LNCAP (cell line): ENCODE measurements around the gene PPFIA3.

ENCODE experiments used
- TF ChIP-seq, protein P1 (sequence below): fragments of 450-650 bp; IDR thresholded peaks from 2 replicates; pipeline ENCODE4 v1.5.1; 2017; ENCODE audit warnings: mild to moderate bottlenecking

Gene PPFIA3

DNA sequence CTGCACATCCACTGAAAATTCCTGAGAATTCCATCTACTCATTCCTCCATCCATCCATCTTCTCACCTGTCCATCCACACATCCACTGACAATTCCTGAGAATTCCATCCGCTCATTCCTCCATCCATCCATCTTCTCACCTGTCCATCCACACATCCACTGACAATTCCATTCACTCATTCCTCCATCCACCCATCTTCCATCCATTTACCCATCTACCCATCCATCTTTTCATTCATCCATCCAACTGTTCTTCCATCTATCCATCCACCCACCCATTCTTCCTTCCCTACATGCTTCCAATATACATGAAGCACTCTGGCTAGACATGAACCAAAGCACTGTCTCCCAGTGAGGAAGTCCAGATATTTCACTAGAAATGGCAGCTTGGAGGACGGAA is 53.9 kb downstream of the PPFIA3 start:
- TF ChIP-seq, protein P1, sequence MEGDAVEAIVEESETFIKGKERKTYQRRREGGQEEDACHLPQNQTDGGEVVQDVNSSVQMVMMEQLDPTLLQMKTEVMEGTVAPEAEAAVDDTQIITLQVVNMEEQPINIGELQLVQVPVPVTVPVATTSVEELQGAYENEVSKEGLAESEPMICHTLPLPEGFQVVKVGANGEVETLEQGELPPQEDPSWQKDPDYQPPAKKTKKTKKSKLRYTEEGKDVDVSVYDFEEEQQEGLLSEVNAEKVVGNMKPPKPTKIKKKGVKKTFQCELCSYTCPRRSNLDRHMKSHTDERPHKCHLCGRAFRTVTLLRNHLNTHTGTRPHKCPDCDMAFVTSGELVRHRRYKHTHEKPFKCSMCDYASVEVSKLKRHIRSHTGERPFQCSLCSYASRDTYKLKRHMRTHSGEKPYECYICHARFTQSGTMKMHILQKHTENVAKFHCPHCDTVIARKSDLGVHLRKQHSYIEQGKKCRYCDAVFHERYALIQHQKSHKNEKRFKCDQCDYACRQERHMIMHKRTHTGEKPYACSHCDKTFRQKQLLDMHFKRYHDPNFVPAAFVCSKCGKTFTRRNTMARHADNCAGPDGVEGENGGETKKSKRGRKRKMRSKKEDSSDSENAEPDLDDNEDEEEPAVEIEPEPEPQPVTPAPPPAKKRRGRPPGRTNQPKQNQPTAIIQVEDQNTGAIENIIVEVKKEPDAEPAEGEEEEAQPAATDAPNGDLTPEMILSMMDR, result no peak

- TF ChIP-seq, protein P1, result no peak
These were observed 61.3 kb downstream of the PPFIA3 start for GRCh38 chr19:49180659-49181058.

DNA sequence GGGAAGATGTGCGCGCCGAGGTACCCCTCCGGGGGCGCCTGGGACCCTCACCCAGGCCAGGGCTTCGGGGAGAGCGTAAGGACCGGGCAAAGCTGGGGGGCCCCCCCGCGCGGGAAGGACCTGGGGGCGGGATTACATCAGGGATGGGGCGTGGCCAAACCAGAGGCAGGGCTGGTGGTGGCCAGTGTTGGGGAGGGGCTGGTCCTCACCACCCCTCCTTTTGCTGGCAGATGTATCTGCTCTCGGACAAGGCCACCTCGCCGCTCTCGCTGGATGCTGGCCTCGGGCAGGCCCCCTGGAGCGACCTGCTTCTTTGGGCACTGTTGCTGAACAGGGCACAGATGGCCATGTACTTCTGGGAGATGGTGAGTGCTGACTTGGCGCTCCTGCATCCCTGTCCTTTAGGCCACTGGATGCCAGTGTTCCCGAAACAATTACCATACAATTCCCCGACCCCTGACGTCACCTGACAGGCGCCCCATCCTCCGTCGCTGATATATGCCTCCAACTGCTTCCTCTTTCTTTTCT is 63.6 kb downstream of the PPFIA3 start:
- TF ChIP-seq, protein P1, result no peak

DNA sequence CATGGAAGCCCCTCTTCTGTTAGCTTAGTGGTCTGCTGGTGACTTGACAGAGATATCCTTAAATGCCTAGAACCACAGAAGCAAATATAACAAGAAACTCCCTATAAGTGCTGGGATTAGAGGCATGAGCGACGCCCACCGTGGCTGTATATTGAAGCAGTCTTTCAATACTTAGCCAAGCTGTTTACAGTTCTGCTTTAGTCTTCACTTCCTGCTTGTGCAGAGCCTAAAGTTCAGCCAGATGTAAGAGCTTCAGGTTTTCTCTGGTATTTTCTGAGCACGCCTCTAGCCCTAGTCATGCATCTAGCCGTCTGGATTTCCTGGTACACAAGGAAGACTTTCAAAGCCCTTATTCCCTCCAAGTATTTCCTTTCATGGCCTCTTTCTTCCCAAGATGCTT is 66.8 kb downstream of the PPFIA3 start:
- TF ChIP-seq, protein P1, result no peak

- TF ChIP-seq, protein P1, result no peak
These were observed 69.4 kb downstream of the PPFIA3 start for GRCh38 chr19:49188626-49189200.

DNA sequence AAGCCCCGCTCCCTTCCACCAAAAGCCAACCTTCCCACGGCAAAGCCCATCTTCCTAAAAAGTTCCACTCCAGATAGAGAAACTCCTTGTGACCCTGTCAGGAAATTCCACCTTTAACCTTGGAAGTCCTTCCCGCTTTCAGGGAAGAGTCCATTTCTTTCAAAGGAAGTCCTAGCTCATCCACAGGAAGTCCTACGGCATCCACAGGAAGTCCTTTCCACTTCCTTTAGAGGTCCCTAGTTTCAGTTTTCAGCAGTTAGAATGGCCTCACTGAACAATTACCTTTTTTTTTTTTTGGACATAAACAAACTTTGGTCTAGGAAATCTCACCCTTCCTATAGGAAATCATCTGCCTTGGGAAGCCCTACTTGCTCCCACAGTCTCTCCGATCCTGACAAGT is 69.9 kb downstream of the PPFIA3 start:
- TF ChIP-seq, protein P1, result no peak

- TF ChIP-seq, protein P1, result no peak
These were observed 71.4 kb downstream of the PPFIA3 start for GRCh38 chr19:49190781-49191180.
